GM18526 (cell line): Measurements from ENCODE around the gene PRDM11.
A peak's percentile ranks its signal among the peaks of the same experiment; 100 is the strongest.

Experiments
- POLR2A ChIP-seq: IDR thresholded peaks from 3 replicates; pipeline ENCODE4 v1.6.1; 2011; ENCODE audit not compliant: insufficient read length; ENCODE audit errors: extremely low read depth

Gene PRDM11

DNA sequence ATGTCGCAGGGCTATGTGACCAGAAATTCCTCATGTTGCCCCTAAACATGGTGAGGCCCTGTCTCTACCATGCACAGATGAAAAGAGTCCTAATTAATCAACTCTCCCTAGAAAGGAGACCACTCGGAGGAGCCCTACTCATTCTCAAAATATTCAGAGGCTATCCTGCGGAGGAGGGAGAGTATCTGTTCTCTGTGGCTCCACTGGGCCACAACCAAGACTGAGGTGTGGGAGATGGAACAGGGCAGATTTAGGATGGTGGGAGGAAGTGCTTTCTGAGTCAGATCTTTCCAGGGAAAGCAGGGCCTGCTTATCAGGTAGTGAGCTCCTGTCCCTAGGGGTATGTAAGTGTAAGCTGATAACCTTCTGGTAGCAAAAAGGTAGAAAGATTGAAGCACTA lies 37.0 kb upstream of the PRDM11 start:
- TF ChIP-seq POLR2A: no peak

DNA sequence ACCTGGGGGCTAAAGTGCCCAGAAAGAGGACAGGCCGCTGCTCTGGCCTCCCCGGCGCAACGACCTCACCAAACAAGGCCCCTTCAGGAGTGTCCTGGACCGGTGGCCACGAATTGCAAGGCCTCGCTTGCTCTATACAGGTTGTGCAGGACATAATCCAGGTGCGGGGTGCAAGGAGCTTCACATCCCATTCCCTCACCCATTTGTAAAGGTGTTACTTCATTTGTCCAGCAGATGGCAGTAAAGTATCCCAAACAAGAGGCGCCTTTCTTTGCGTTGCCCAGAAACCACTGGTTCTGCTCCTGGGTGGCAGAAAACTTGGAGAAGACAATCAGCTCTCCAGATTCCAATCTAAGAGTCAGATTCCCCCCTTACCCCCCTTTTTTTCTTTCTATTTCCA lies 35.9 kb upstream of the PRDM11 start:
- no peak for TF ChIP-seq POLR2A

DNA sequence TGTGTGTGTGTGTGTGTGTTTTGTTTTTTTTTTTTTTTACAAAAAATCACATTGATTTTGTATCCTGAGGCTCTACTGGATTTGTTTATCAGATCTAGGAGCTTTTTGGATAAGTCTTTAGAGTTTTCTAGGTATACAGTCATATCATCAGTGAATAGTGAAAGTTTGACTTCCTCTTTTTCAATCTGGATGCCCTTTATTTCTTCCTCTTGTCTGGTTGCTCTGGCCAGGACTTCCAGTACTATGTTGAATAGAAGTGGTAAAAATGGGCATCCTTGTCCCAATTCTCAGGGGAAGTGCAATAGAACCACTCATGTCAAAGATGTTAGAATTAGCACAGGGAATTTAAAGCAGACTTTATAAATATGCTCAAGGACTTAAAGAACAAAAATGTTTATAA lies 32.6 kb upstream of the PRDM11 start:
- TF ChIP-seq POLR2A: no peak

DNA sequence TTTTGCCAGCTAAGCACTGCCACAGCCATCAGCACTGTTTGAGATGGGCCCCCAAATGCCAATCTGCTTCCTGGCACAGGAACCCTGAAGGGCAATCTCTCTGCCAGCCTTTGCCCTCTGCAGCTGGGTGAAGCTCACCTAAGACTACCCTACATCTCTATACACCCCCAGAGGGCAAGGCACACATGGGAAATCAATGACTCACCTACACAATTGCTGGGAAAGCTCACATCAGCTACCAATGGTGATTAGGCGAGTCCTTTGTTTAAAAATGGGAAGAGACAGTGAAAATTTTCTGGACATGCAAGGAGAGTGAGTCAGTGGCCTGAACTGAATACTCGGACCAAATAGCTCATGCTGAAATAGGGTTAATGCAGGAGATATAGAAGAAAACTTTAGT lies 12.6 kb upstream of the PRDM11 start:
- TF ChIP-seq POLR2A: no peak

DNA sequence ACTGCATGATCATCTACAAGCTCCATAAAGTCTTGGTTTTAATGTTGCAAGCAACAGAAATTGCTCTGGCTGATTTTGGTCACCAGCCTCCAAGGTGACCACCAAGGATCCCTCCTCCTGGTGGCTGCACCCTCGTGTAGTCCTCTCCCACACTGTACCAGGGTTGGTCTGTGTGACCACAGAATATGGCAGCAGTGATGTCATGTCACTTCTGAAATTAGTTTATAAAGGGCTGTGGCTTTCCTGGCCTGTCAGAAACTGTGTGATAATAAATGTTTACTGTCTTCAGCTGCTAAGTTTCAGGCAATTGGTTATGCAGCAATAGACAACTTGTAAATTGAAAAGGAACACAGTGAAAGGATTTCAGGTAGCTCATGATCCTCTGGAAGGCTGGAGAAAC lies 5.3 kb upstream of the PRDM11 start:
- TF ChIP-seq POLR2A: no peak

DNA sequence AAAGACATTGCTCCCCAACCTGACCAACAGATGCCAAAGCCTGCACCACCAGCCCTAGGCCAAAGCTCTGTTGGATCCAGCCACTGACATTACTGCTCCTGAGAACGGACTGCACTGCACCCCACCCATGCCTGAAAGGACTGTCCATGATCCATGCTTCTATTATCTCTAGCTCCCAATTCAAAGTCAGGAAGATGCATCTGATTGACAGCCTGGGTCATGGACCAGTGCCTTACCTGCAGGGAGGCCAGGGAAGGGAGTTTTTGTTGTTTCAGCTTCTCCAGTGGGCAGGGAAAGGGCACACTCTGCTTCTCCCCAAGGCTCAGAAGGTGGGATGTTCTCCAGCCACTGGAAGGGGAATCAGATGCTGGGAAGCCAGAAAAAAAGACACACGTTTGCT lies 4.8 kb upstream of the PRDM11 start:
- TF ChIP-seq POLR2A: no peak

DNA sequence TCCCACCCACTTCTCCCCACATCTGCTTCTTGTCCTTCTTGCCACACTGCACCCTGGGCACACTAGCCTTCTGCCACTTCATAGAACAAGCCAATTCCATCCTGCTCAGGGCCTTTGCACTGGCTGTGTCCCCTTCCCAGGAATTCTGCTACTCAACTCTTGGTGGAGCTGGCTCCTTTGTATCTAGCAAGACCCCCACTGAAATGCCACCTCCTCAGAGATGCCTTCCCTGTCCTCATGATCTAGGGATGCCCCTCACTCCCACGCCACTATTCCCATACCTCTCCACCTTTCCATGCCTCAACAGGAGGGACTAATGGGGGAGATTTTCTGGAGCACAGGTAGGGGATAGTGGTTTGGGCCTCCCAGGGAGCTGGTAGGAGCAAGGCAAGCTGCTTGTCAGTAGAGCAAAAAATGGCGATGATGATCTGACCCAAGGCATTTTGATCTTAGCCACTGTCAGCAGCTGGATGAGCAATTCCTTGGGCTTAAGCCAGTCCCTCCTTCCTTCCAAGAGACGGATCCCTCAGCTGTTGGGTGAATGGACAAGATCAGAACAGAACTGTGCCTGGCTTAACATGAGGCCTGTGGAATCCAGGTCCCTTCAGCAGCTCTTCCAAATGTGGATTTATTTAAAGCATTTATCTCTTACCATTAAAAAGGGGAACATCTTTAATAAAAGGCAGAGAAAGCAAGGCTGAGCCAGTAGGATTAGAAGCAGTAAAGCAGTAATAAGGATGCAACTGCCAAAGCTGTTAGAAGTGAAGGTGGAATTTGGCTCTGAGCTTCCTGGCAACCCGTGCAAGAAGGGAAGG lies 4.0 kb upstream of the PRDM11 start:
- no peak for TF ChIP-seq POLR2A

DNA sequence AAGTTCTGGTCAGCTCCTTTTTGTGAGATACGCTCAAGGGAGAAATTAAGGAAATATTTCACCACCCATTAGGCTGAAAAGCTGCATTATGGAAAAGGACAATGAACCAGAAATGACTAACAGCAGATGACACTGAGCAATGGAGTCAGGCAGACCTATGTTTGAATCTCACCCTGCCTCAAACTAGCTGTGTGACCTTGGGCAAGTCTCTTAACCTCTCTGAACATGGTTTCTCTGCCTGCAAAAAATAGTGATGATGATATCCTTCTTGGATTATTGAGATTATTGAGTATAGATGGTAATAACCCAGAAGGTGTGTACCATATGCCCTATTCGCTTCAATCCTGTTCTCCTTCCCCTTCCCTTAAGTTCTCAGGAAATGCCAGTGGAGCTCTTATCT lies 2.9 kb upstream of the PRDM11 start:
- no peak for TF ChIP-seq POLR2A

DNA sequence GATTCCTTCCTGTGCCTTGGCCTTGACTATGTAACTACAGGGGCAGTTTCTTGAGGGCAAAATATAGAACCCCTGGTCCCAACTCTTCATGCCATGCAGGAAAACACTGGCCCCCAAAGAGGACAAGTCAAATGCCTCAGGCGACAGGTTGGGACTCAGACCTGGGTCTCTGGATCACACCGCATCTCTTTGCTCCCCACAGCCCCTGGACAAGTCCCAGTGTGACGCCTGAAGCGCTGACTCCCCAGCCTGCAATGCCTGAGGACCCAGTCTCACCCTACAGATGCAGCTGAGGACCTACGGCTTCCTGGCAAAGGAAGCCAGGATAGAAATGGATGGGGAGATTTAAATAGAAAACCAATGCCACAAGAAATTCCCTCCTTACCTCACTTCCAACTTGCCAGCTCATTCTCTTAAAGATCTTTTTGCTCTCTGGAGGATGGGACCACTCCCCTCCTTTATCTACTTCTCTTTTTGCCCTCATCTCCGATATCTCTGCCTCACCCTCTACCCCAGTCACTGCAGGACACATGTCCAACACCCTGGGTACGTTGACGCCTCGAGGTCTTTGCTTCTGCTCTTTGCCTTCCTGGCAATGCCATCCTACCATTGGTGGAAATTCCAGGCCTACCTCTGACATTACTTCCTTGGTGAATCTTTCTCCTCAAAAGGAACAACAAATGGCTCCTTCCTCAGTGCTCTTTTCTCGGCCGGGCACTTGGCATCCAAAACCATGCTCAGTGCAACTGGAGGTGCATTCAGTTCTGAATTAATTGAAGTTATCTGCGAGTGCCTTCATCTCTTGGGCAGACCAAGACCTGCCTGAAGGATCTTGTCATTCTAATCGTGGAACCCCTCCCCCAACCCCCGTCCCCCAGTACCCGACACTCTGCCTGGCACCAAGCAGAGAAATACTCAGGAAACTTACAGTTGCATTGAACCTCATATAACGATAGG lies 2.0 kb upstream of the PRDM11 start:
- TF ChIP-seq POLR2A: no peak

DNA sequence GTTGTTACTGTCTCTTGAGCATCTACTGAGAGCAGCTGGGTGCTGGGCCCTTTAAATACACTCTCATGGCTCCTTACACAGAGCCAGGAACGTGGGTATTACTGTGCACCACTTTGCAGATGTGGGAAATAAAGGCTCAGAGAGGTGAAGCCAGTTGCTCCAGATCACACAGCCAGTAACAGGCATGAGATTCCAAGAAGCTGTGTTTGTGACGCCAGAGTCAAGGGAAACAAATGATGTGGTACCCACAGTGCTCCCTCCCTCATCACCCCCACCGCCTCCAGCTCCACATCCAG lies 1.4 kb upstream of the PRDM11 start:
- no peak for TF ChIP-seq POLR2A

DNA sequence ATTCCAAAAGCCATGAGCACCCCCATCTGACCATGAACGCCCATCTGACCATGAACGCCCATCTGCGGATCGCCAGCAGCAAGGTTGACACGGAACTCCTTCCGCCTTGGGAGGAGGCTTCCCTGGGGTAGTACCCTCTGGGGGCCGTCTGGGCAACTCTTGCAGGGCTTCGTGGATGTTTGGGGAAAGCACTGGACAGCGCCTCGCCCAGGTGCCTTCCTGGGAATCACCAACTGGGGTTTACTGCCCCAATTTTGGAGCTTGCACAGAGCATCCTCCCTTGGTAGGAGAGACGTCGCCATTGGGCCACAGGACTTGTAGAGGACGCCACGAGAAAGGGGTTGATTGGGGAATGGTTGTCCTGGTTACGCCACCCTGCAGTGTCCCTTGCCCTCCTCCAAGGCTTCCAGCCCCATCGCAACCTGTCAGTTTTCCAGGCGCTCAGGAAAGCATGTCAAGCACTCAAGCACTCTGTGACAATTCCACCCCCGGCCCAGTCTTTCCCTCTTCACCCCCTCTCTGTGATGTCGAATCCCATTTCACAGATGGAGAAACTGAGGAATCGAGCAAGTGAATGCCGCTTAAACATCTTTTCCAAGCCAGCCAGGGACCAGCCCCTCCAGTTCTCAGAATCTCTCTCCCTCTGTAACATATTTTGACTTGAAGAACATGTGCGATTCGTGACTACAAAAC lies 914 bp upstream of the PRDM11 start:
- TF ChIP-seq POLR2A: no peak

DNA sequence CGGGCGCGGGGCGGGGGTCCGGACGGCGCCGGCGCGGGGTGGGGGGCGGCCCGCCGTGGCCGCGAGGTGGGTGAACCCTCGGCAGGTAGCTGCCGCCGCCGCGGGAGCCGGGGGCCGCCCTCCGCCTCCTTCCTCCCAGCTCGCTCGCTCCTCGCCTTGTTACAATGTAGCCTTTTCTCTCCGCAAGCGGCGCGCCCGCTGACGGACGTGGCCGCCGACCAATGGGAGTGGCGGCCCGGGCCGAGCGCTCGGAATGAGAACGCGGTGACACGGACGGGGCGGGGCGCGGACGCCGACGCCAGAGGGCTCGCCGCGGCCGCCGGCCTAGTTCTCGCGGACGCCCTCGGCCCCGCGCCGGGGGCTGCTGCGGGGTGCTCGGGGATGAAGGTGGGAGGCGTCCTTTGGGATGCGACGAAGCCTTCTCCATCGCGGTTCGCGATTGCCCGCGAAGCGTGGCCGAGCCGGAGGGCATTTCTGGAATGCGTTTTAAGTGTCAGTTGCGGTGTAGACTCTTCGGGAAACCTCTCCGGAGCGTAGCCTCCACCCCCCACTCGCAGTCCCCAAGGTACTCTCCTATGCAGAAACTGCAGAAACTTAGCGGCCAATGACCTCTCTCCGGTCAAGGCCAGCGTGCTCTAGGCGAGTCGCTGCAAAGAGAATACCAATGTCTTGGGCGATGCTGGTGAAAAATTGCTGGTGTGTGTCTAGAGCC lies 734 bp downstream of the PRDM11 start:
- TF ChIP-seq POLR2A: peak; percentile 59

DNA sequence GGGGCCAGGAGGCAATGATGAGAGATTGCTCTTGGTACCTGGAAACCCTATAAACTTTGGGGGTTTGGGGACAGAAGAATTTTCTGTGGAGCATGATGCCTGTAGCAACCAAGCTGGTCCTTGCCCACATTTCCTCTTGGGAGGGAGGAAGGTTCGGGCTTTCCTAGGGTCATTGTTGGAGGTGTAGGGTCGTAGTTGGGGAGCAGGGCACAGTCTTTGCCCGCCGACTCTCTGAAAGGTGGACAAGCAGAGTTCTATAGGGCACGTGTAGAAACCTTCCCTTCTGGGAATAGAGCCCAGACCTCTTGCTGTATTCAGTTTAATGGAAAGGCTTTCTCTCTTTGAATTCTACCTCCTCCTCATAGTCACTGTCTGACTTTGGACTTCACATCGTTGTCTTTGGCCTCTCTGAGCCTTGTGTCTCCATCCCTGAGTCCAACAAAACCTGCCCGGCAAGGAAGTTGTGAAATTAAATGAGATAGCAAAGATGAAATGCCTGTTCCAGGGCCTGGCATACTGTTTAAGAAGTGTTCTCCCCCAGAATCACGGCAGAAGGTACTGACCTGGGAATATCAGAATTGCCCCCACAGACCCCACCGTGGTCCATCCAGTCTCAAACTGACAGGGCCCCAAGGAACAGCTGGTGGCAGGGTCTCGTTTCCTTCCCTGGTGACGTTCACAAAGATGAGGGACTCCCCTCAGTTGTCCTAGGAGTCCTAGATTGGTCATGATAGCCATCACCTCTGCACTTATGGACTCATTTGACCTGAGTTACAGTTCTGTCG lies 1.6 kb downstream of the PRDM11 start:
- TF ChIP-seq POLR2A: no peak

DNA sequence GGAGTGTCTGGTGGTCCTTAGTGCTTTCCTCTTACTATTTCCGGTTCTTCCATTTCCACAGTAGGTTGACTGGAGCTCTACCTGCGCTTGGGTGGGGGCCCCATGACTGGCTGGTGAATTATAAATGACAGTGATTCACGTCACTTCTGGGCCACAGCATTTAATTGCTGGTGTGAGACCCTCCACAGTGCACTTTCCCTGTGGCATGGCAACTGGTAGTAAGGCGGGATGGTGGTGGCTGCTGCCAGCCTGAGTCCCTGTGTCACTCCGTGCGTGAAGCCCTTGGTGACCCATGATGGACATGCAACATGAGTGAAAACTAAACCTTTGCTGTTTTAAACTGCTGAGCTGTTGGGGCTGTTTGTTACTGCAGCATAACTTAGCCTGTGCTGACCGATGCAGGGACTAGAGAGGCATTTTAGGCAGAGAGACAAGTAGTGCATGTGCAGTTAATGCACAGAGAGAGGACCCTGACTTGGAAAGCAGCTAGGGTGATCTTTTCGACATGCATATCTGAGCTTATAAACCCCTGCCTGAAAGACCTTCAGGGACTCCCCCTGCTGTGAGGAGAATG lies 3.1 kb downstream of the PRDM11 start:
- no peak for TF ChIP-seq POLR2A
